Lower leg skin (tissue), 4 donors: ENCODE data around the gene SLC6A13. TPM values are rescaled to one million over a fixed set of nuclear protein-coding genes. Genes with fewer than 3 reads are reported as not detected.

Experiments
- DNase-seq, 2 donors: peaks; one replicate each; pipeline ENCODE4 v3.0.0-alpha.2; 2019; ENCODE audit warnings: low spot score in 2 of 2
- H3K4me3 ChIP-seq: fragments of 200-600 bp; sonication (generic); 2 replicates; pipeline ENCODE4 v1.5.1; 2017; ENCODE audit warnings: mild to moderate bottlenecking, low read depth; ENCODE audit not compliant: poor library complexity, severe bottlenecking
- POLR2A ChIP-seq, 2 donors: fragments of 450-650 bp; IDR thresholded peaks; one replicate each; pipeline ENCODE4 v1.6.1; 2016 to 2017; ENCODE audit warnings: antibody characterized with exemption in 2 of 2, mild to moderate bottlenecking in 1 of 2, moderate library complexity in 1 of 2
- WGBS, 2 donors: methylation state at CpG; one replicate each; pipeline ENCODE4 v1.1.5; 2018; 5-methylcytosine and 5-hydroxymethylcytosine counted together
- intact Hi-C: fragments of 100-400 bp; cut with DNase I; formaldehyde crosslinking; loops from one replicate; pipeline ENCODE4 v1.15.0; 2023; ENCODE audit warnings: low total_unique reads
- total RNA-seq, 4 donors: library from RNA; depleted of rRNA; stranded (reverse); fragments of >200 nt; gene quantifications; one replicate each; pipeline ENCODE4 v1.1.0, GENCODE V29; 2016
- TF ChIP-seq, protein P1 (sequence below), 3 donors: fragments of 450-650 bp; IDR thresholded peaks; one replicate each; pipeline ENCODE4 v1.5.1; 2016; ENCODE audit warnings: antibody characterized with exemption in 3 of 3, mild to moderate bottlenecking in 3 of 3, moderate library complexity in 2 of 3

The SLC6A13 gene
- total RNA-seq, 4 donors from 2014 or later: not detected

DNA sequence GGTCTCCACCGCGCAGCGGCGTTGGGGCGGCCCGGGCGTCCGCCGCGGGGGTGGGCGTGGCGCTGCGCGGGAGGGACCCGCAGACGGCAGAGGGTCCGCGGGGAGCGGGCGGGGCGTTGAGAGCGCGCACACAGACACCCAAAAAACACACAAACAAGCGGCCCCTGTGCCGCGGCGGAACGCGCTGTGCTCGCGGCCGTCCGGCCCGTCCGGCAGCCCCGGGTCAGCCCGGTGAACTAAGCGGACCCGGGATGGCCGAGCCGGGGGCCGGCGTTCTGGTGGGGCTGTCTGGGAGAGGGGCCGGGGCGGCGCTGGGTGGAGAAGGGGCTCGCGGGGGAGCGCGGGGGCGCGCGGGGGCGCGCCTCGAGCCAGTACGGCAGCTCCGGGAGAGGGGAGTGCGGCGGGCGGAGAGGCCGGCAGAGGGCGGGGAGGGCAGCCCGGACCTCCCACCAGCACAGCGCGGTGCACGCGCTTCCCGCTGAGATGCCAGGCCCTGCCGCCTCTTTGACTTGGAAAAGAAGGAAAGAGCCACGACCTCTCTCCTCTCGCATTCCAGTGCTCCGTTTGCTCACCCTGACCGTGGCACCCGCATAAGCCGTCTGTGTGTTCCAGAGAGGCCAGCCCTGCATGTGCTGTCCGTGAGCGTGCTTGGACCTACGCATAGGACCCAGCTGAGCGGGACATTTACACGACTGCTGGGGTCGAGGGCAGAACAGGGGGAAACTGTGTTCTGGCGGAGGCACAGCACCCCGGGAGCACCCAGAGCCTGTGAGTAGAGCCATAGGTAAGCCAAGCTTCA is 59.0 kb downstream of the SLC6A13 start:
- TF ChIP-seq POLR2A (IDR thresholded peaks at IDR 0.05): no peak
- TF ChIP-seq, protein P1, sequence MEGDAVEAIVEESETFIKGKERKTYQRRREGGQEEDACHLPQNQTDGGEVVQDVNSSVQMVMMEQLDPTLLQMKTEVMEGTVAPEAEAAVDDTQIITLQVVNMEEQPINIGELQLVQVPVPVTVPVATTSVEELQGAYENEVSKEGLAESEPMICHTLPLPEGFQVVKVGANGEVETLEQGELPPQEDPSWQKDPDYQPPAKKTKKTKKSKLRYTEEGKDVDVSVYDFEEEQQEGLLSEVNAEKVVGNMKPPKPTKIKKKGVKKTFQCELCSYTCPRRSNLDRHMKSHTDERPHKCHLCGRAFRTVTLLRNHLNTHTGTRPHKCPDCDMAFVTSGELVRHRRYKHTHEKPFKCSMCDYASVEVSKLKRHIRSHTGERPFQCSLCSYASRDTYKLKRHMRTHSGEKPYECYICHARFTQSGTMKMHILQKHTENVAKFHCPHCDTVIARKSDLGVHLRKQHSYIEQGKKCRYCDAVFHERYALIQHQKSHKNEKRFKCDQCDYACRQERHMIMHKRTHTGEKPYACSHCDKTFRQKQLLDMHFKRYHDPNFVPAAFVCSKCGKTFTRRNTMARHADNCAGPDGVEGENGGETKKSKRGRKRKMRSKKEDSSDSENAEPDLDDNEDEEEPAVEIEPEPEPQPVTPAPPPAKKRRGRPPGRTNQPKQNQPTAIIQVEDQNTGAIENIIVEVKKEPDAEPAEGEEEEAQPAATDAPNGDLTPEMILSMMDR (IDR thresholded peaks at IDR 0.05): no peak
- no peak for DNase-seq
- 8 to 50% methylated on average over 56 to 76 of the region's 84 CpGs for WGBS, 2 donors
- intact Hi-C loops: no loop called here
- no peak overlapping the region for H3K4me3 ChIP-seq

DNA sequence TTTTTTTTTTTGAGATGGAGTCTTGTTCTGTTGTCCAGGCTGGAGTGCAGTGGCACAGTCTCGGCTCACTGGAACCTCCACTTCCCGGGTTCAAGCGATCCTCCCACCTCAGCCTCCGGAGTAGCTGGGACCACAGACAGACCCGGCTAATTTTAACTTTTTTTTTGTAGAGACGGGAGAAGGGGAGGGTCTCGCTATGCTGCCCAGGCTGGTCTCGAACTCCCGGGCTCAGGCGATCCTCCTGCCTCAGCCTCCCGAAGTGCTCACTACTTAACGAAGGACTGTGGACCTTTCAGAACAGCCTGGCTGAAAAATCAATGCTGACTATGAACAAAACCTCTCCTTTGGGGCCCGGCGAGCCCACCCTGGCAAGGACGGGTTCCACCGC is 59.6 kb downstream of the SLC6A13 start:
- 67 to 70% methylated on average over 14 to 15 of the region's 16 CpGs for WGBS, 2 donors
- no peak overlapping the region for H3K4me3 ChIP-seq
- no peak for DNase-seq
- intact Hi-C loops: no loop called here
- TF ChIP-seq, protein P1 (IDR thresholded peaks at IDR 0.05): no peak
- no peak for TF ChIP-seq POLR2A (IDR thresholded peaks at IDR 0.05)

DNA sequence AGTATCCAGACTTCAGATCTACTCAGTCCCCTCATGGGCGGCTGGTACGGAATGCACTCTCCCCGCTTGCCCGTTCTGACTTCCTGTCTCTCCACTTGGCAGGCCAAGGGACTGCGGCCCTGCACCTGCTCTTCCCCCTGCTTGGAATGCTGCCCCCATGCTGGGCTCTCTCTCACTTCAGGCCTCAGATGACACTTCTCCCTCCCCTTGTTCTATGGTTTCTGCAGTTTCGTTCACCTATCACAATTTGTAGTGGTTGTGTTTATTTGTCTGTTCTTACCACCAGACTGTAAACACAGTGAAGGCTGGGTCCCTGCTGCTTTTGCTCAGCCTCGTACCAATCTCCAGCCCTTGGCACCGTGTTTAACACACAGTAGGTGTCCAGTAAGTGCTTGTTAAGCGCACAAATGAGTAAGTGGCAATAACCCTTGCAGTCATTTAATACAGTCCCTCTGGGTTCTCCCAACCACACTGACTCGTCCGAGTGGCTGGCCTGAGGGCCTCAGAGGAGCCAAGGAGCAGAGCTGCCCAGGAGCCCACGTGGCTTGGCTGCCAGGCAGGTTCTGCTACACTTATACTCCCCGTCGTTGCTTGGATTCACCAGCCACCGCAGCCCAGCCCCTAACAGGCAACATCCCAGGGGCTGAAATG is 60.4 kb downstream of the SLC6A13 start:
- WGBS, 2 donors: 47 to 54% methylated on average over 15 of the region's 15 CpGs
- no peak overlapping the region for H3K4me3 ChIP-seq
- intact Hi-C loops: no loop called here
- TF ChIP-seq POLR2A (IDR thresholded peaks at IDR 0.05): no peak
- TF ChIP-seq, protein P1 (IDR thresholded peaks at IDR 0.05): no peak
- DNase-seq: no peak

DNA sequence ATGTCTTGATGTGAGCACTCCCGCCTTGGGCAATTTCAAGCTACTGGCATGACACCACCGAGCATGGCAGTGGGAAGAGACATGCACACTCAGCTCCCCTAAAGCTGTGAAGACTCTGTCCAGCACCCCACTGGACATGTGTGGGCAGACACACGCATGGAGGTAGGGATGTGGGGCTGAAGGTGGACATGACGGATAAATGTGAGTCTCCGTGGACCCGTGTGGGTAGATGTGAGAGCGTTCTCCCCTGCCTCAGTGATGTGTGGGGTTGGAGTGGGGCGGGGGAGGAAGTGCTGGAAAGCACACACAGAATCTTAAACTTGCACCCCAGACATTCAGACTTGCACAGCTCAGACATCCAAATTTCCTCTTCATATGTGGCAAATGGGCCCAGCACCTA is 61.3 kb downstream of the SLC6A13 start:
- TF ChIP-seq, protein P1 (IDR thresholded peaks at IDR 0.05): no peak
- TF ChIP-seq POLR2A (IDR thresholded peaks at IDR 0.05): no peak
- H3K4me3 ChIP-seq: no peak overlapping the region
- 70 to 75% methylated on average over 8 of the region's 8 CpGs for WGBS, 2 donors
- intact Hi-C loops: no loop called here
- DNase-seq: no peak

DNA sequence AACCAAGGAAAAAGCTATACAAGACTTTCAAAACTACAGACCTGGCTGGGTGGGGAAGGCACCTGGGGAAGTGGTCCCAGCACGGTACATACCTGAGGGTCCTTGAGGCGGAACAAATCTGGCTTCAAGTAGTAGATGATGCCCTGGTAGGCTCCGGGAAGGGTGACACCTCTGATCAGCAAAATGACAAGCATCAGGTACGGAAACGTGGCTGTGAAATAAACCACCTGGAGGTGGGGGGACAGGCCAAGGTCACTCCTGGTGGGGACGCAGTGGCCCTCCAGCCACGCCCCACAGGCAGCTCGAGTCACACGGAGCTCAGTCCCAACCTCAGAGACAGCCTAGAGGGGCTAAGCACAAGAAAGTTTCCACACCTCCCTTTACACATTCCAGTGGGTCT is 63.9 kb downstream of the SLC6A13 start:
- WGBS, 2 donors: 38 to 42% methylated on average over 9 of the region's 9 CpGs
- no peak for DNase-seq
- no peak for TF ChIP-seq POLR2A (IDR thresholded peaks at IDR 0.05)
- intact Hi-C loops: no loop called here
- H3K4me3 ChIP-seq: no peak overlapping the region

DNA sequence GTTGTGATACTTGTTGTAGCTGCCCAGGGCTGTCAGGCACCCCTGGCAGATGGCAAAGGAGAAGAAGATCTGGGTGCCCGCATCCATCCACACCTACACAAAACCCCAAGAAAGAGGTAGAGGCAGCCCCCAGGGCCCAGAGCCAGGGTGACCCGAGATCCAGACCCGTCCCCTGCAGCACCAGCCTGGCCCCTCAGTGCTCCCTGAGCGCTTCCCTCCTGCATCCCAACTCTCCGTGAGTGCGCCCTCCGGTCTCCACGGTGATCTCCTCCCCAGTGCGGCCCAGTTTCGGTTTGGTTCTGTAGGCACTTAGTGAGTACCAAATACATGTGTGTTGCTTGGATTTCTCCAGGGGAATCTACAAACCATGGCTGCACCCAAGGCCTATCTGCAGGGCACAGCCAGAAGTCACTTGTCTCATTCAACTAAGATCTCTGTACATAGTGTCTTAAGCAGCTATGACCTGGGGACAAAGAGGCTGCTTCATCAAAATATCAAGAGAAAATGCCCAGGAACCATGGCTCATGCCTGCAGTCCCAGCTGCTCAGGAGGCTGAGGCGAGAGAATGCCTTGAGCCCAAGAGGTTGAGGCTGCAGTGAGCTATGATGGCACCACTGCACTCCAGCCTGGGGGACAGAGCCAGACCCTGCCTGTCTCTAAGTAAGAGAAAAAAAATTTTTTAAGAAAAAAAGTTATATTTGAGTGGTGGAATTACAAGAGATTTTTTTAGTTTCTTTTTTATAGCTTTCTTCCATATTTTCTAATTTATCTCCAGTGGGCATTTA is 64.5 kb downstream of the SLC6A13 start:
- H3K4me3 ChIP-seq: no peak overlapping the region
- 92 to 97% methylated on average over 11 of the region's 11 CpGs for WGBS, 2 donors
- intact Hi-C loops: no loop called here
- no peak for DNase-seq
- TF ChIP-seq, protein P1 (IDR thresholded peaks at IDR 0.05): no peak
- TF ChIP-seq POLR2A (IDR thresholded peaks at IDR 0.05): no peak
